Raji (cell line): ENCODE measurements around the gene IL1RAPL1.

Source experiments
- POLR2A ChIP-seq: IDR thresholded peaks from 2 replicates; pipeline ENCODE4 v1.6.1; 2011; ENCODE audit warnings: low read depth, low read length, control low read depth; ENCODE audit not compliant: insufficient read depth

Gene IL1RAPL1

GRCh38 chrX:28966331-28966730, 379.1 kb downstream of the IL1RAPL1 start:
- no peak for TF ChIP-seq POLR2A

GRCh38 chrX:28969126-28969525, 381.9 kb downstream of the IL1RAPL1 start:
- TF ChIP-seq POLR2A = no peak

- TF ChIP-seq POLR2A = no peak
These were observed 392.6 kb downstream of the IL1RAPL1 start for GRCh38 chrX:28979877-28980276.

DNA sequence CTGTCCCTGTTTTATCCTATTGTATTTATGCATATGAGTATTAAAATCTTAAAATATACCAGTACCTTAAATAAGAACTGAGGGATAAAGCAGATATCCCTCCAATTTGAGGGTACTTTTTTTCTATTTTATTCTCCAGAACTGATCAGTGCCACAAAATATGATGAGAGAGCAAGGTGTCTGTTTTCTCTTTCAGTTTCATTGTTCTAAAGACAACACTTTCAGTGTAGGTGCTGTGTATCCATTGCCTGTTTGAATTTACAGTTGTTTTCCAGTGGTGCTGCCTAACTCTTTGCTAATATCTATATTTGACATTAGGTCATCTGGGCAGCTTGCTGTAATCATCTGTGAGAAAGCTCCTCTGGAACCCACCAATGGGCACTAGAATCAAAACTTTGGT, 394.7 kb downstream of the IL1RAPL1 start:
- no peak for TF ChIP-seq POLR2A

DNA sequence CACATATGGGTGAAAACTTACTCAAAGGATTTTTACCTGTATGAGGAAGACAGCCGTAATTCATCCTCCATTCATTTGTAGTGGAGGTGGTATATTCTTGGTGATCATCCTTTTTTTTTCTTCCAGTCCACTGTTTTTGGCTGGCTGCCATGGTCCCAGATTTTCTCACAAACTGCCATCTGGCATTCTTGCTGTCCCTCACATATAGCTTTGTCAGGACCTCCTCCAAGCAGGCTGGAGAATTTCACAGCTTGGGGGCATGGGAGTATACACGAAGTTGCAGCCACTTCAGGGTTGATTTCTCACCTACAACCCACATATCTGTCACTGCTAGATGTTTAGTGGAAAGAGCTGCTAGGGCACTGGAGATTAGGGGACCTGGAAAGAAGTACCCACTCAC, 401.0 kb downstream of the IL1RAPL1 start:
- TF ChIP-seq POLR2A = no peak

DNA sequence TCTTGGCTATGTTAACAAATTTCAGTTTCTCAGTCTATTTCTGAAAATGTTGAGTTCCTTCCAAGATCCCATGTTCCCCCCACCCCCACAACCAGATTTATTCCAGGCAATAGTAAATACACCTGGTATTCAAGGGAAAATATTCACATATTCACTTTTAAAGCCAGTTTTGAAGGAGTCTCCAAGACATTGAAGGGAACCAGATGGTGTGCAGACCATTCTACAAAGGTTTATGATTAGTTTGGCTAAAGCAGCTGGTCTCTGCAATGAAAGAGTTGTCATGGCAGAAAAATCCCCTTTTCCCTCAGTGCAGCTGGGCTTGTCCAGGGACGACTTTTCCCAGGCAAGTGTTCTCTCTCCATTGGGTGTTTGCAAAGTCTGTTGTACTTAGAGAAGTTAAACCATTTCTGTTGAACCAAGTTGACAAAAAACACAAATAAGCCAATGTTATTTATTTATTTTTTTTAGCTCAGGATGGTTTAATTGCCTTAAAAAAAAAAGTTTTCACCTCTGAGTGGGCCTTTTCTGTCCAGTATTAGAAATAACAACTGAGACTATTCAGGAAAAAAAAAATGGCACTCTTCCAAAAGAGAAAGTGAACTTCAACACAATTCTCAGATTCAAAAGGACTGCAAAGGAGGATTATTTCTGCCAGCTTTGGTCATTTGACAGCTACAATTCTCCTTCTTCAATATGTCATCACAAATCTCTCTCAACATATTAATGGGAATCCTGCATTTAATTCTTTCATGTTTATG, 410.6 kb downstream of the IL1RAPL1 start:
- no peak for TF ChIP-seq POLR2A

GRCh38 chrX:28998609-28999135, 411.4 kb downstream of the IL1RAPL1 start:
- no peak for TF ChIP-seq POLR2A

DNA sequence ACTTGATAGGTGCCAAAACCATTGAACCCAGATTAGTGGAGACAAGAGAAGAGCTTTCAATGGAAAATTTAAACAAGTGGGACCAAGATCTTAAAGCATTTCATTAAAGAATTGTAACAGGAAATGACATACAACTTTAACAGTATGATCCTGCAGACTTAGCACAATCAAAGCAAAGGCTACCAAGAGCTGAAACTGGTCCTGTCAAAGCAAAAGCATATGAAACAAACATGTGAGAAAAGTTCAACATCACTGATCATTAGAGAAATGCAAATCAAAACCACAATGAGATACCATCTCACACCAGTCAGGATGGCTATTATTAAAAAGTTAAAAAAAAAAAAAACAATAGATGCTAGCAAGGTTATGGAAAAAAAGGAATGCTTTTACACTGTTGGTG, 425.6 kb downstream of the IL1RAPL1 start:
- TF ChIP-seq POLR2A = no peak

DNA sequence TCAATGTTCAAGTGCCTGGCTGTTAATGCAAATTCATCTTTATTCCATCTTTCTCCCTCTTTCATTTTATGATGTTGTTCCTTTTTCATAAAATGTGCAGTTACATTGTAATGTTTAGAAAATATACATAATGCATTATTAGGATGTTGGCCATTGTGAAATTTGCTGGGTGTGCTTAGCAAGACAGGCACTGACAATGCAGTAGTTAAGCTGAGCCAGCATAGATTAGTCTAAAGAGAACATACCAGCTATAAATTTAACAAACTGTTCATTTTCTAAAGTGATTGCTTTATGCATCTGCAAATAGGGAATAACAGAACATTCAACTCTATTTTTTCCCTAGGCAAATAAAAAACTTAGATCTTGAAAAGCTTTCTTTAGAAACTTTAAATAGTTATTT, 436.0 kb downstream of the IL1RAPL1 start:
- TF ChIP-seq POLR2A = no peak

- TF ChIP-seq POLR2A = no peak
These were observed 437.6 kb downstream of the IL1RAPL1 start for GRCh38 chrX:29024871-29025270.

GRCh38 chrX:29039501-29039900, 452.3 kb downstream of the IL1RAPL1 start:
- TF ChIP-seq POLR2A = no peak

- TF ChIP-seq POLR2A = no peak
These were observed 452.9 kb downstream of the IL1RAPL1 start for GRCh38 chrX:29040160-29040559.

- TF ChIP-seq POLR2A = no peak
These were observed 455.1 kb downstream of the IL1RAPL1 start for GRCh38 chrX:29042341-29042740.

- TF ChIP-seq POLR2A = no peak
These were observed 456.5 kb downstream of the IL1RAPL1 start for GRCh38 chrX:29043746-29044145.

GRCh38 chrX:29044423-29045184, 457.4 kb downstream of the IL1RAPL1 start:
- no peak for TF ChIP-seq POLR2A

DNA sequence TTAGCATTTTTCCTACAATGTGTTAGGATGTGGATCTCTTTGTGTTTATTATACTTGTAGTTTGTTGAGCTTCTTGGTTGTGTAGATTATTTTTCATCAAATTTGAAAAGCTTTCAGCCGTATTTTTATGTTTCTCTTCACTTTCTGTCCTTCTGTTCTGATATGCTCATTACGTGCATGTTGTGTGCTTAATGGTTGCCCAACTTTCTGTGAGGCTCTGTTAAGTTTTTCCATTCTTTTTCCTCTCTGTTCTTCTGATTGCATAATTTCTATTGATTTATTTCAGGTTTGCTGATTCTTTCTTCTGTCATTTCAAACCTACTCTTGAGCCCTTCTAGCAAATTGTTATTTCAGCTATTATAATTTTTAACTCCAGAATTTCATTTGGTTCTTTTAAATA, 478.2 kb downstream of the IL1RAPL1 start:
- TF ChIP-seq POLR2A = no peak
